SK-N-SH treated with all-trans-retinoic acid at 6 μM for 48 hours (cell line): ENCODE results near the gene VPS4B.

Experiments used
- ATAC-seq: fragments of 200-7000 bp; cut with Tn5 transposase; 3 replicates; pipeline ENCODE4 v1.9.1; 2020; ENCODE audit warnings: mild to moderate bottlenecking, moderate library complexity
- ARNTL ChIP-seq: fragments of 450-650 bp; formaldehyde crosslinking; IDR thresholded peaks from 2 replicates; pipeline ENCODE4 v1.5.0; 2020; ENCODE audit warnings: low read depth, mild to moderate bottlenecking, moderate library complexity, borderline replicate concordance
- BACH2 ChIP-seq: fragments of 250-450 bp; sonication (Bioruptor Pico); IDR thresholded peaks from 2 replicates; pipeline ENCODE4 v1.9.0; 2021; ENCODE audit warnings: mild to moderate bottlenecking, borderline replicate concordance
- CREB5 ChIP-seq: fragments of 250-450 bp; sonication (Bioruptor Pico); IDR thresholded peaks from 2 replicates; pipeline ENCODE4 v1.5.1; 2020; ENCODE audit warnings: low read depth, mild to moderate bottlenecking, moderate library complexity
- CSDC2 ChIP-seq: fragments of 250-450 bp; sonication (Bioruptor Pico); IDR thresholded peaks from 2 replicates; pipeline ENCODE4 v1.5.0; 2020; ENCODE audit warnings: mild to moderate bottlenecking, moderate library complexity
- ESRRG ChIP-seq: fragments of 250-450 bp; sonication (Bioruptor Pico); IDR thresholded peaks from 2 replicates; pipeline ENCODE4 v1.6.1; 2021; ENCODE audit warnings: mild to moderate bottlenecking
- GLIS3 ChIP-seq: fragments of 250-450 bp; sonication (Bioruptor Pico); IDR thresholded peaks from 2 replicates; pipeline ENCODE4 v1.5.0; 2020; ENCODE audit warnings: mild to moderate bottlenecking, moderate library complexity
- ISL1 ChIP-seq: fragments of 250-450 bp; sonication (Bioruptor Pico); IDR thresholded peaks from 2 replicates; pipeline ENCODE4 v2.1.2; 2022; ENCODE audit warnings: mild to moderate bottlenecking, moderate library complexity
- OSR1 ChIP-seq: fragments of 250-450 bp; sonication (Bioruptor Pico); IDR thresholded peaks from 2 replicates; pipeline ENCODE4 v1.8.0; 2022; ENCODE audit warnings: moderate library complexity, mild to moderate bottlenecking, inconsistent platforms
- PATZ1 ChIP-seq: fragments of 250-450 bp; sonication (Bioruptor Pico); IDR thresholded peaks from 2 replicates; pipeline ENCODE4 v1.8.0; 2020; ENCODE audit warnings: mild to moderate bottlenecking, moderate library complexity, borderline replicate concordance
- POU6F1 ChIP-seq: fragments of 250-450 bp; sonication (Bioruptor Pico); IDR thresholded peaks from 2 replicates; pipeline ENCODE4 v1.8.0; 2021; ENCODE audit warnings: low read depth, mild to moderate bottlenecking, moderate library complexity, borderline replicate concordance
- RARB ChIP-seq: fragments of 250-450 bp; sonication (Bioruptor Pico); IDR thresholded peaks from 2 replicates; pipeline ENCODE4 v1.8.0; 2021; ENCODE audit warnings: mild to moderate bottlenecking, moderate library complexity
- SNAI2 ChIP-seq: fragments of 250-450 bp; sonication (Bioruptor Pico); IDR thresholded peaks from 2 replicates; pipeline ENCODE4 v1.5.0; 2020; ENCODE audit warnings: mild to moderate bottlenecking, moderate library complexity
- TOX ChIP-seq: fragments of 250-450 bp; sonication (Bioruptor Pico); IDR thresholded peaks from 2 replicates; pipeline ENCODE4 v1.8.0; 2021; ENCODE audit warnings: mild to moderate bottlenecking, moderate library complexity, borderline replicate concordance
- TSHZ2 ChIP-seq: fragments of 250-450 bp; sonication (Bioruptor Pico); IDR thresholded peaks from 2 replicates; pipeline ENCODE4 v1.5.0; 2020; ENCODE audit warnings: mild to moderate bottlenecking, moderate library complexity
- ZC3H10 ChIP-seq: fragments of 250-450 bp; sonication (Bioruptor Pico); IDR thresholded peaks from 2 replicates; pipeline ENCODE4 v1.5.1; 2021; ENCODE audit warnings: mild to moderate bottlenecking, moderate library complexity
- ZFP3 ChIP-seq: fragments of 250-450 bp; sonication (Bioruptor Pico); IDR thresholded peaks from 2 replicates; pipeline ENCODE4 v1.5.0; 2020; ENCODE audit warnings: mild to moderate bottlenecking, moderate library complexity
- ZFP30 ChIP-seq: fragments of 450-650 bp; formaldehyde crosslinking; IDR thresholded peaks from 2 replicates; pipeline ENCODE4 v1.5.0; 2022; ENCODE audit warnings: mild to moderate bottlenecking, moderate library complexity
- ZNF565 ChIP-seq: fragments of 450-650 bp; formaldehyde crosslinking; conservative IDR thresholded peaks from 2 replicates; pipeline ENCODE4 v1.5.0; 2020; ENCODE audit warnings: low read depth, mild to moderate bottlenecking, moderate library complexity
- ZNF70 ChIP-seq: fragments of 450-650 bp; formaldehyde crosslinking; IDR thresholded peaks from 2 replicates; pipeline ENCODE4 v1.5.0; 2020; ENCODE audit warnings: mild to moderate bottlenecking, moderate library complexity
- ZNF8 ChIP-seq: fragments of 450-650 bp; formaldehyde crosslinking; IDR thresholded peaks from 2 replicates; pipeline ENCODE4 v1.5.0; 2020; ENCODE audit warnings: mild to moderate bottlenecking, moderate library complexity

Gene VPS4B

GRCh38 chr18:63397349-63397748, 24.9 kb downstream of the VPS4B start:
- TF ChIP-seq RARB (CRISPR knock-in tag) (no peak), ISL1 (CRISPR knock-in tag) (no peak), TSHZ2 (CRISPR knock-in tag) (no peak), GLIS3 (CRISPR knock-in tag) (no peak), BACH2 (CRISPR knock-in tag) (no peak), ARNTL (no peak), ZNF565 (no peak), CREB5 (CRISPR knock-in tag) (no peak), ZFP30 (CRISPR knock-in tag) (no peak), TOX (no peak), SNAI2 (CRISPR knock-in tag) (no peak), ZNF8 (CRISPR knock-in tag) (no peak), PATZ1 (no peak), POU6F1 (CRISPR knock-in tag) (no peak), OSR1 (CRISPR knock-in tag) (no peak)
- ATAC-seq: no peak

- no peak for ATAC-seq
- TF ChIP-seq ZNF70 (CRISPR knock-in tag) (no peak), ZC3H10 (CRISPR knock-in tag) (no peak), ZFP3 (CRISPR knock-in tag) (no peak), GLIS3 (CRISPR knock-in tag) (no peak), CREB5 (CRISPR knock-in tag) (no peak), ESRRG (no peak), POU6F1 (CRISPR knock-in tag) (no peak), TSHZ2 (CRISPR knock-in tag) (no peak), BACH2 (CRISPR knock-in tag) (no peak), ISL1 (CRISPR knock-in tag) (no peak), ZNF8 (CRISPR knock-in tag) (no peak), PATZ1 (no peak), TOX (no peak), OSR1 (CRISPR knock-in tag) (no peak), ZNF565 (no peak), CSDC2 (CRISPR knock-in tag) (no peak)
Observed at GRCh38 chr18:63395503-63395902, 26.8 kb downstream of the VPS4B start.
